T1000 (cell line): ENCODE measurements around the gene PARS2.

Experiments
- DNase-seq: peaks from one replicate; lab custom pipeline; 2025; ENCODE audit warnings: mixed read lengths; lab: John Stamatoyannopoulos, UW

PARS2 gene

DNA sequence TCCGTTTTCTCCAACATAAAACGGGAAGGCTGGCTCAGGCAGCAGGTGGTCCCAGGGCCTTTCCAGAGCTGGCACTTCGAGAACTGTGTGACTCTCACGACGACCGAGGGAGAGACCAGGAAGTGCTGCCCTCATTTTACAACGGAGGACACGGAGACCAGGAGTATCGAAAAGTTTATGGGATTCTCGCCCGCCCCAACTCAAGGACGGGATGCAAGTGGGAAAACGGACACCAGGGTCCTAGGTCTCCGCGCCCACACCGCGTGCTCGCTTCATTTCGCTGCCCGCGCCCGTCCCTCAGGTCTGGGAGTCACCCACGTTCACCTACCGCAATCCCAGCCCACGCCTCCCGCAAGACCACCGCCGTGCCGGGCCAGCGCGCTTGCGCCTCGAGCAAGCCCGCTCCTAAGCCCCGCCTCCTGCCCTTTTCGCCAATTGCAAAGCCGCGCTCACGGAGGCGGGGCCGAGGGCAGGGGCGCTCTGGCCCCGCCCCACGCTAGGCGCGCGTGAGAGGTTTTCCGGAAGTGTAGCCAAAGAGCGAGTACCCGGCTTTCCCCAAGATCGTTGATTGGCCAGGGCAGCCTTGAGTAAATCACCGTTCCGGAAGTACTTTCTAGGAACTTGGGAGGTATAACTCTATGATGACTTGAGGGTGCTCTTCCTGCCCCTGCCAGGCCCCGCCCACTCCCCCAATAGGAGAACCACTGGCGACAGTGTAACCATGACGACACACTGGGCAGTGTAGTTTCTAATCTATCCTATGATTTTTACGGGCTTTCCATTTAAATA is at the start of gene PARS2:
Gene PARS2 (minus strand): TSS at position 391 of the 789 bp plus-strand sequence. CDS start 5,362 bp downstream, outside the sequence.
- peak; percentile 95 for DNase-seq

DNA sequence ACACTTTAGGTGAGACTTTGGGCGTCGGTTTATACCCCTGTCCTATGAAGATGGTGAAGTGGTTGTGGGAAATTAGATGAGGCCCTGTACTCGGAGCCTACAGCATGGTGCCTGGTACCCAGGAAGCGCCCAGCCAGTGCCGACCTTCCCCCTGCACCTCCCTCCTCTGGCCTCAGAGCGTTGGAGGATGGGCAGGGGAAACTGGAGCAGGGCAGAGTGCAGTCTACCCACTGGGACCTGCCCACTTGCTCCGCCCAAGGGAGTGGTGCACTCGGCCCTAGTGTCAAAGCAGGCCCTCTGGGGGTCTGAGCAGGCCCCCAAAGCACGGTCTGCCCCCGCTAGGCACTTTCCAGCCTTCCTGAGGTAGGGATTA is 49.8 kb upstream of the PARS2 start:
- DNase-seq = no peak

DNA sequence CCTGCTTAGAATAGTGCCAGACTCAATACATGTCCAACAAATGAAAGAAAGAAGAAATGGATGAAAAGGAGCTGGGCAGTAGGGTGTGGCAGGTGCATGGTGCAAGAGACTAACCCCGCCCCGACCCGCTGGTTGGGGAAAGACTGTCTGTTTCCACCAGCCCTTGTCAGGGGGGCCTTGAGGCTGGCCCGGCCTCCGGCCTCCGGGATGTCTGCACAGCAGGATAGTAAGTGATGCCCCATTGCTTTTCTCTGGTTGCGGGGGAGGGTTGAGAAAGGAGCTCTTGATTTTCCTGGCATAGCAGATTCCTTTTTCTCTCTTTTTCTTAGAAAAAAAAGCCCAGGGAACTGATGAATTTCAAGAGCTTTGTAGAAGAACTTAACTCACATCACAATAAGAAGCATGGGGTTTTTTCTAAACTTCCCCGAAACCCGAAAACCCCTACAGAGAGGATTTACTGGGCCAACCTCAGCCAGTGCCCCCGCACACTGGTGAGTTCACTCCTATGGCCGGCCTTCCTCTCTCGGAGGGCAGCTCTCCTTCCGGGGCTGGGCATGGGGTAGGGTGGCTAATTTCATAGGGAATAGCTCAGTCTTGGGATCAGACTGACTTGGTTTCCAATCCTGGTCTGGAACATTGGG is 49.3 kb upstream of the PARS2 start:
- no peak for DNase-seq

DNA sequence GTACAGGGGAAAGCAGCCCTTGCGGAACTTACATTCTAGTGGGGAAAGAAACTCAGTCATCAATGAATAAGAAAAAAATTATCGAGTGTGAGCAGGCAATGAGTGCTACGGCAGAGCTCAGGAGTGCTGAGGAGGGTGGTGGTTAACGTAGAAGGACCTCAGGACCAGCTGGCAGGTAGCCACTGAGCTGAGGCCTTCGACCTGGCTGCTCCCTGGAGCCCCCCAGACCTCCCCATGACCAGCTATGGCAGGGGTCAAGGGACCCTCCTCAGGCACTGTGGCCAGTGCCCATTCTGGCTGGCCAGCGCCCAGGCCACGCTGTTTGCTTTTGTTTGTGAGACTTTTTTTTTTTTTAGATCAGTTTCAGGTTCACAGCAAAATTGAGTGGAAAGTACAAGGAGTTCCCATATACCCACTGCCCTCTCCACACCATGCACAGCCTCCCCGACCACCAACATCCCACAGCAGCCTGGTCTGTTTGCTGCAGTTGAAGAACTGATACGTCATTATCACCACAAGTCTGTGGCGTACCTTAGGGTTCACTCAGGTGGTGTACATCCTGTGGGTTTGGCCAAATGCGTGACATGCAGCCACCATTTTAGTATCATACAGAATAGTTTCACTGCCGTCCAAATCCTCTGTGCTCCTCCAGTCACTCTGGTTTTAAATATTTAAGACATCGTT is 48.6 kb upstream of the PARS2 start:
- DNase-seq = no peak

DNA sequence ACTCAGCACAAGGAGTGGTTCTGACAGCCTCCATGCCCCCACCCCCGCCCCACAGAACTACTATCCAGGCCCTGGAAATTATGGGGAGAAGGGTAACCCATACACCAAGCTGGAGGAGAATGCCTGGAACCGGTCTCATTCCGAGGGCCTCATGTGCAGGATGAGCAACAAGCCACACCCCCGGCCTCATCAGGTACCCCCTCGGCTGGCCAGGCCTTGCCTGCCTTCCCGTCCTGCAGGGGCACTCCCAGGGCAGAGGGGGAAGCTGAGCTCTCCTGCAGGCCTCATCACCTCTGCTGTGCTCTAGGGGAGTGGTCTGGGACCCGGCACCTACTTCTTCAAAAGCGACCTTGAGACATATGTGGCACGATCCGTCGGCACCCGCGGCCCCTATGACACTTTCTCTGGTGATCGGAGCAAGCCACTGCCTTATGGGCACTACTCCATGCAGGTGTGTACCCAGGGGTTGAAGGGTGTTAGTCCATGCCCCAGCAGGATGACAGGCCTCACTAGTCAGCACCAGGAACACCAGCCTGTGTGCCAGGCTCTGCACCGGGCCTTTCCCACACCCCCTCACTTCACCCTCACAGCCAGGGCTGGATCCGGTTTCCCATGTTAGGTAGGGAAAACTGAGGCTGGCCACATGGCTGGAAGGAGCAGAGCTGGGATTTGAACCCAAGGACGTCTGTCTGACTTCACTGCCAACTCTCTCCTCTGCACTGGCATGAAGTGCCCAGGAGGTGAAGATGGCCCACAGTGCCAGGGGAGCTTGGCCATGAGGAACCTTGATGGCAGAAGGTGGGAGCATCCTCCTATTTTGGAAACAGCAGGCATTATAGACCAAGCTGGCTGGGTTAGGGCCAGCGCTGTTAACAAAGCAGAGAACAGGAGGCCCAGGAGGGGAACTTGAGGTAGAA is 47.7 kb upstream of the PARS2 start:
- no peak for DNase-seq

DNA sequence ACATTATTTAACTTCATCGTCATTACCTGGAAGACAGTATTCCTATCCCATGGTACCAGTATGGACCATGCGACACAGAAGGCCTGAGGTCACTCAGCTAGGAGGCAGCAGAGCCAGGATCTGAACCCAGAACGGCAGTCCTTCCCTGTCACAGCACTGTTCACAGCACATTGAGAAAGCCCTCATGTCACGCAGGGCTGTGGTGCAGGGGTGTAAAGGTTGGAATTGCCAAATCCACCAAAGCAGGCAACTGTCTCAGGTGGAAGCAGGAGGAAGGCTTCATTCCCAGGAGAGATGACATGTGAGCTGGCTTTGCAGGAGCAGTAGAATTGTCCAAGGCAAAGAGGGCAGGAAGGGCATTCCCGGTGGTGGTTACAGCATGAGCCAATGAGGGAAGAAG is 46.7 kb upstream of the PARS2 start:
- DNase-seq = no peak

DNA sequence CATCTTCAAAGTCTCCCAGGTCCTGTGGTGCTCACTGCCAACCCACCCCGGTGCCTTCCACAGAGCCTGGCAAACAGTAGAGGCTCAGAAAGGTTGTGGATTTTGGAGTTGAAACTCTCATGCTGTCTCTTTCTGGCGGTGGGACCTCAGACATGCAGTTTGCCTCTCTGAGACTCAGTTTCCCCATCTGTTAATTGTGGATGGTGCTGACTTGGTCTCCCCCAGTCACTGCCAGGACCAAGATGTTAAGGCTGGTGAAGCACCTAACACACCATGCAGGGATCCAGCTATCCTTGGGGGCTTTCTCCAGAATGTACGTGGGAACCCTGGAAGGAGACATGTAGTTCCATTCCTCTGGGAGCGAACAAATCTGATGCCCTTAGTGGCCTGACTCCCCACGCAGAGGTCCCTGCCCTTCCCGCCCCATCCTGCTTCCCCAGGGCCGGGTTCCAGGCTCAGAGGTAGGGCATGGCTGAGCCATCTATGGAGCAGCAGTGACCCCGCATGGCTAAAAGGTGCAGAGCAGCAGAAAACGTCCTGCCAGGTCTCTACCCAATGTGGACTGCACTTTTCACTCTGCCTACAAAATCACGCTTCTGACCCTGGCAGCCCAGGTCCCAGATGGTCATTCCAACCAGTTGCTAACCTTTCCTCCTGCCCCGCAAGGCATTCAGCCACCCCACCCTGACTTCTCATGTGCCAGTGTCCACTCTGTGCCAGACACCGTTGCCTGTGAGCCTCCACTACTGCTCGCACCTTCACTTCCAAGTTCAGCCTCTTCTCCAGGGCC is 46.0 kb upstream of the PARS2 start:
- peak; percentile 16 for DNase-seq

DNA sequence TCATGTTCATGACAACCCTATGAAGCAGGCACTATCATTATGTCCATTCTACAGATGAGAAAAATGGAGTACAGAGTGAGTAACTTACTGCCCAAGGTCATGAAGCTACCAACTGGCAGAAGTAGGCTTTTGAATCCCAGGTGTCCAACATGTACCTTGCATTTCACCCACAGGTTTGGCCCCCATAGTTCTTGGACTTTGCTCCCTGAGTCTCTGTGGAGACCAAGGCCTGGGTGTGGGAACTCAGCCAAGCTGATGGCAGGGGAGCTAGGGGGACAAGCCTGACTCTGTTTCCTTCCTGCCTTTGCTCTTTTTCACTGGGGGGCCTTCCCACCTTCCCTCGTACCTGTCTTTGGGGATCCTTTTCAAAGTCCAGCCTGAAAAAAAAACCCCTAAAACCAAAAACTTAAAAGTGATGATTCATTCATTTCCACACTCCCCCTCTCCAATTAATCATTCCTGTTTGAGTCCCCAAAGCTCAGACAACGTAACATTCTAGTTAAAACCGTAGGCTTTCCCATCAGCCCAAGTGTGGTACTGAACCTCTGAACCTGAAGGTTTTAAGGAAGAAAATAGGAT is 45.3 kb upstream of the PARS2 start:
- DNase-seq = no peak

DNA sequence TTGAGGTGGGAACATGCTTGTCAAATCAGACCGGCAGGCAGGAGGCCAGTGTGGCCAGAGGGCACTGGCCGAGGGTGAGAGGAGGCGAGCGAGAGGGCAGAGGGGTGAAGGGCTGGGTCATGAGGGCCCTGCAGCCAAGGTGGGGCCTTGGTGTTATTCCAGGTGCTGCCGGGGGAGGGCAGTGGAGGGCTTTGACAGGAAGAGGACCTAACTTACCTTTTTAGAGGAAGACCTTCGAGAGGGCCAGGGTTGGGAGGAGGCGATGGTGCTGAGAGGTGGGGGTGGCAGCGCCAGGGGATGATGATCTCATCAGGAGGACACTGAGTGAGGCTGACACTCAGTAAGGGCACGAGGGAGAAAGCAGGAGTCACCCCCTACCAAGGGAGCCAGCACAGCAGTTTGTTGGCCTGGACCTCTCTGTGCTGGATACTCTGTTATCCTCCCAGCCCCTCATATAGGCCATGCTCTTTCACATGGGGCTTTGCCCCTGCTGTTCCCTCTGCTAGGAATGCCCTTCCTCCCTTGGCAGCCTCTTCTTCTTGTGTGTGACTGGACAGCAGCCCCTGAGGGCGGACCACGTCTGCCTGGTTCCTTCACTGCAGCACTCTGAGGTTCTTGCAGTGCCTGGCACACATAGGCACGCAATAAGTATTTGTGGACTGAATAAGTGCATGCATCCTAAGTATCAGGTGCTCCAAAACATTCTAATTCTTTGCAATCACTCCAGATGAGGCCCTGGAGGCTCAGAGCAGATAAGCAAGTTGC is 44.3 kb upstream of the PARS2 start:
- no peak for DNase-seq

DNA sequence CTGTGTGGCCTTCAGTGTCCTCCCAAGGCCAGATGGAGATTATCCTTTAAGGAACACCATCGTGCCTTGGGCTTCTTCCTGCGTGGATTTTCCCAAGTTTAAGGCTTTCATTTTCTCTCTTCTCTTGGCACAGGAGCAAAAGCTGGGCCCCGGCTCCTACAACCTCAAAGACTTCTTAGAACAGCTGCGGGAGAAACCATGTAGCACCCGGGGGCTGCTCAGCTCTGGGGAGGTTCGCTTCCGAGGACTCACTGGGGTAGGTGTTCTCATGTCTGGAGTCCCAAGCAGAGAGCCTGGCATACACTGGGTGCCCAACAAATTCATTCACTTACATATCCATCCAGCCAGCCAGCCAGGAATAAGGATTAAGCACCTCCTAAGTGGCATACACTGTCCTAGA is 43.4 kb upstream of the PARS2 start:
- no peak for DNase-seq

DNA sequence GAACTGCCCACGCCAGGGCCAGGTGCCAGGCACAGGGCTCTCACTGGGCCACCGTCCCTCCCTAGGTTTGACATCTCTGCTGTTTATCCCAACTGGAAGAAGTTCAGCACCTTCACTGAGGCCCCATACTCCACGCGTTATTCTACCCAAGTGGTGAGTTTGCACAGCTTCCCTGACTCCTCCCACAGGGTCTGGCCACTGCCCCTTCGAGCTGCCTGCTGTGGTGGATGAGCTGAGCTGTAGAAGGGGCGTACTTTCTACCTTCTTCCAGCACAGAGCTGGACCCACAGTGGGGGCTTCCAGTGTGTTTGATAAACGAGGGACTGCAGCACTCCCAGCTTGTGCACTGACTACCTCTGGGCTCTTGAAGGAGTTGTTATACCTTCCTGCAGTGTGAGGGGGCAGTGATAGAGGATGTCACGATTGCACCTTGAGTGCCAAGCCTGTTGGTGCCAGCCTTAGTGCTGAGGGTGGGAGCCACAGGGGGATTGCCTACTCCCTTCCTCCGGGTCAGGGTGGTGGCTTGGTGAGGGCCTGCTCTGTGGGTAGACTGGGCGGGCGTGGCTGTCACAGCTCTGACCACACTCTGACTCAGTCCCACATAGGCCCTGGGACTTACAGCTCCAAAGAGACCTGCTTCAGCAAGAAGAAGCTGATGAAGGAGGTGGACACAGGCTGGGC is 42.7 kb upstream of the PARS2 start:
- DNase-seq = no peak

DNA sequence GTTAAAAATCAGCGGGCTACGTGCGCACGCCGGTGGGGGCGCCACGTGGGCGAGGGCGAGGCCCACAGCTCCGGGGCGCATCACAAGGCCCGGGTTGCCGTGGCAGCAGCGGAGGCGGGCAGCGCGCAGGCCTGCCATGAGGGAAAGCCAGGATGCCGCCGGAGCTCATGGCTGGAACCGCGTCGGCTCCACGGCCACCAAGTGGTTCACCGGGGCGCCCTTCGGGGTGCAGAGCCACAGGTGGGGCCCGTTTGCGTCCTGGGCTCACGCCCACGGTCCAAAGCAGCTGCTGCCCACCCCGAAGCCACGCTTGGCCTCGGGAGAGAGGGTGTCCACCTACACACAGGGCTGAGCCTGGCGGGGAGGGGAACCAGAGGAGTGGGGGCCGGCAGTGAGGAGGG is 41.7 kb upstream of the PARS2 start:
- DNase-seq = no peak

DNA sequence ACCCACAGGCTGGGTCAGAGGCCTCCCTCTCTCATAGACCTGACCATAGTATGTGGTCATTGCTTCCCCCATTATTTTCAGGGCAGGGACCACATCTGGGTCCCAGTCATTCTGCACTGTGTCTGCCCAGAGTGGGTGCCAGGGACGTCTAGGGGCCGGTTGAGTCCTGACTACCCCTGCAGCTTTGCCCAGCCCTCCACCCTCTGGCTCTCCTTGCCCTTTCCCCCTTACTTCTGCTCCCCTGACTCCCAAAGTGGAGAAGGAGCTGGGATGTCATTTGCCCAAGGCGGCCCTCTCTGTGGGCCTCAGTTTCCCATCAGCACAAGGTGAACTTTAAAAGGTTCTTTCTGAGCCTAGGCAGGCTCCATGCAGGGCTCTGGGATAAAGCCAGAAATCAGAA is 41.1 kb upstream of the PARS2 start:
- no peak for DNase-seq

DNA sequence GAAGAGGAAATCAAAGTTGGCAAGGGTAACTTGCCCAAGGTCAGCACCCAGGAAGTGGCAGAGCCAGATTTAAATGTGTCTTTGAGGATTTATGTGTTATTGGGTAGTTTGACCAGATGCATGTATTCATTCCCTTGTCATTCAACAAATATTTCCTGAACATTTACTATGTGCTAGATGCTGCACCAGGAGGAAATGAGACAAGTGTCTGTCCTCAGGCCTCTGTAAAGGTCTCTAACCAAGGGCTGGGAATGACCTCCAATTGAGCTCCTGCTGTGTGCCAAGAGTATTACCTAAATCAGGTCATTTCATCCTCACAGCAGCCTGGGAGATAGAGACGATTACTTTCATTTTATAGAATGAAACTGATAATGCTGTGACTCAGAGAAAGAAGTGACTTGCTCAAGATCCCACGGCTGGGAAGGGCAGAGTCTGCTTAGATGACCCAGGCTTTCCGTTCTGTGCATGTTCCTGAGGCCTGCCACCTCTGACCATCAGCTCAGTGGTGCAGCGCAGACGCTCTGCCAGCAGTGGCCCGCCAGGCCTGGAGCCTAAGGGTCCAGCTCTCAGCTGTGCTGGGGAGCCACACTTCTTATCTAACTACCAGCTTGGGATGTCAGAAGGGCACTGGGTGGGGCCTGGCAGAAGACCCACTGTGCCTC is 40.3 kb upstream of the PARS2 start:
- DNase-seq = no peak

DNA sequence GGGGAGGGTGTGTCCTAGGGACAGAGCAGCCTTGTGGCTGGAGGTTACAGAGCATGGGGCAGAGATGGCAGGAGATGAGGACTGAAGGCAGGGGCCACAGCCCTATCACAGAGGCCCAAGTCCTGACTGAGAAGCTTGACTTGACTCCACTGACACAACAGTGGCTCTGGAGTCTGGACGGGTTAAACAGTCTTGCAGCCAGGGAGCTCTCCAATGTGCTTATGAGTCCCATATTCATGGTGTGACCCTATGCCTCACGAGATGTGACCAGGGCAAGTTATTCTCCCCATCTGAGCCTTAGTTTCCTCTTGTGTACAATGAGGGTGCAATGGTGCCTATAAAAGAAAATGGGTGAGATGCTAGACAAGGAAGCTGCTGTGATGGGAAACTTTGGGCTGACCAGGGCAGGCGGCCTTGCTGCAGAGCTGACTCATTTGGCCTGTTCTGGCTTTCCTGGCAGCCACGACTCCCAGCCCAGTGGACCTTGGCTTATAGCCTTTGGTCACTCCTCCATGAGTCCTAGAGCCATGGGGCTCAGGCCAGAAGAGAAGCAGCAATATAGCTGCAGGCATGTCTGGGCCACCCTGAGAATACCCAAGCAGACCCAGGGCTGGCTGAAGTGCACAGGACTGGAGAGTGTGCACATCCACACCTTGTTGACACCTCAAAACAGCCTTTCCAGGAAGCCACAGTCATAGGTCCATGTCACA is 39.6 kb upstream of the PARS2 start:
- no peak for DNase-seq

DNA sequence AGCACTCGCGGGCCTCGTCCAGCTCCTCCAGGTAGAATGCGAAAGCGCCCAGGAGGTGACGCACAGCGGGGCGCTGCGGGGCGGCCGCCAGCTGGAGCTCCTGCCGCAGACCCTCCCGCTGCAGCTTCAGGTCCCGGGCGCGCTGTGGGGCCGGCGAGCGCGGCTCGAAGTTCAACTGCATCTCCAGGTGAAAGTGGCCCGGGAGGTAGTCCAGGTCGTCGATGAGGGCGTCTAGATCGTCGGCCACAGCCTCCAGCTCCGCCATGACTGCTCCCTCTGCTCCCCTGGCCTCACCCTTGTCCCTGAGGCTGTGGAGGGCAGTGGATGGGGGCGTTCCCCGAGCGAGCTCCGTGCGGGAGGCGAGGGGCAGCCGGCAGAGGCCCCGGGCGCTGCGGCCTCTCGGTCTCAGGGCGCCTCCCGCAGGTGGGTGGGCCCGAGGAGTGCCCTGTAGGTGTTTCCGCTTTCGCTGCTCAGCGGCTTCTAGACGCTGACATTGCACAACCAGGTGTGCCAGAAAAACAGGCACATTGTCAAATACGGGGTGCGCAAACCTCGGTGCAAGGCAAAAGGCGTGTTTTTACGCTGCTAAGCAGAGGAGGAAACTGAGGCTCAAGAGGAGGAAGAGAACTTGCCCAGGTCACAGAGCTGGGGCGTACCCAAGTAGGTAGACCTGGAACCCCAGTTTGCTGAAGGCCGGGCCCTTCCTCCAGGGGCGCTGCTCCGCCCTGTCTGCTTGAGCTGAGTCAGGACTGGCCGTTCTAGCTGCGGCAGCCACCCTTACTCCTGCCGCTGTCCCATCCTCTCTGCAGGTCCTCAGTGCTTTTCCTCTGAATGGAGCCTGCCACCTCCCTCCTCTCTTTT is 36.8 kb upstream of the PARS2 start, which contains the start of gene TTC22:
Gene TTC22 (minus strand): TSS at position 425 of the 861 bp plus-strand sequence. CDS start 160 bp downstream, at position 265.
- no peak for DNase-seq
